Activated T-cell treated with anti-CD3 and anti-CD28 coated beads, Interleukin-2, amount 50 U/mL, for 72 hours (primary cell): Measurements from ENCODE around the gene KATNIP. TPM values are rescaled to one million over a fixed set of nuclear protein-coding genes. Genes with fewer than 3 reads are reported as not detected.

ENCODE experiments used
- ATAC-seq, 2 donors: fragments of 150-1000 bp; cut with Tn5 transposase; replicated peaks in 1 of 2; 2 replicates each; pipeline ENCODE4 v1.10.0; 2021; ENCODE audit warnings: moderate library complexity in 2 of 2, mild to moderate bottlenecking in 1 of 2
- DNase-seq, 2 donors: peaks; one replicate each; pipeline ENCODE4 v3.0.0; 2021 to 2022; ENCODE audit warnings: mixed read lengths in 1 of 2
- H3K27ac Mint-ChIP-seq: one replicate; pipeline ENCODE4 v1.8.0; 2022; ENCODE audit warnings: mild to moderate bottlenecking, moderate library complexity, mixed read lengths
- H3K27me3 Mint-ChIP-seq: one replicate; pipeline ENCODE4 v1.8.0; 2022; ENCODE audit warnings: low read depth, mixed read lengths
- H3K36me3 Mint-ChIP-seq, 2 donors: one replicate each; pipeline ENCODE4 v1.8.0; 2022; ENCODE audit warnings: mixed read lengths in 2 of 2, mild to moderate bottlenecking in 1 of 2; ENCODE audit not compliant: insufficient read depth in 2 of 2
- H3K4me1 Mint-ChIP-seq: one replicate; pipeline ENCODE4 v1.8.0; 2022; ENCODE audit warnings: low read depth, mixed read lengths
- H3K4me3 Mint-ChIP-seq, 2 donors: one replicate each; pipeline ENCODE4 v1.8.0; 2022; ENCODE audit warnings: mild to moderate bottlenecking in 2 of 2, mixed read lengths in 2 of 2, moderate library complexity in 2 of 2
- H3K9me3 Mint-ChIP-seq, 2 donors: one replicate each; pipeline ENCODE4 v1.8.0; 2022; ENCODE audit warnings: mixed read lengths in 2 of 2
- total RNA-seq, 2 donors: library from RNA; stranded (reverse); gene quantifications; one replicate each; pipeline ENCODE4 v1.2.3, GENCODE V29; 2022

Gene KATNIP
- total RNA-seq, 2 donors from 2014 or later: 14.8 to 15.1 TPM

GRCh38 chr16:27598220-27598619, 48.3 kb downstream of the KATNIP start:
- H3K36me3 Mint-ChIP-seq: no peaks in the 10 kb centered on the region
- DNase-seq (no peak), ATAC-seq (no peak)
- no peaks in the 10 kb centered on the region for H3K4me1 Mint-ChIP-seq
- no peak overlapping the region for H3K4me3 Mint-ChIP-seq
- H3K9me3 Mint-ChIP-seq: no peaks in the 10 kb centered on the region
- H3K27me3 Mint-ChIP-seq: no peaks in the 10 kb centered on the region
- H3K27ac Mint-ChIP-seq: no peak overlapping the region

DNA sequence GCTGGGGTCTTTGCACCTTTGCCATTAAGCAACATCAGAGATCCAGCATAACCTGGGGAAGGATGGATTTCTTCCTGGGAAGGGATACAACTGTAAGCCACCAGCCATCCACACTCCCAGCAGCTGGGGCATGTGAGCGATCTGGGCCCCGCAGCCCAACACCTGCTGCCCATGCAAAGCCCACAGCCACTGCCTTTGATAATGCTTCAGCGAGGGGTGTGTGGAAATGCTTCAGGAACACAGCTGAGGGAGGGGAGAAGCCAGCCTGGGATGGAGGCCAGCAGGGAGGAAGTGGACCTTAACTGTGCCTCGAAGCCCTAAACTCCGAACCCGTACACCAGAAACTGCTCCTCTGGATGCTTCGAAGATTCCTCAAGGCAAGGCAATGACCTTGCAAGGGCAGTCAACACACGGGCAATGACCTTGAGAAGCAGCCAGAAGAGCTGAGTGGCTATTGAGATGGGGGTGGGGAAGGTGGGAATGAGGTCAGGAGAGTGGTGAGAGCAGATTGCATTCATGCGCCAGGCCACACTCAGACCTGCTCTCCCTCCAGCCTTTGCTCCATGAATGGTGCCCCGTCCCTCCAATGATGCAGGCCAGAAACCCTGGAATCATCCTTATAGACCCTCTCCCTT, 49.1 kb downstream of the KATNIP start:
- DNase-seq (no peak), ATAC-seq (no peak)
- no peaks in the 10 kb centered on the region for H3K4me1 Mint-ChIP-seq
- H3K36me3 Mint-ChIP-seq: no peaks in the 10 kb centered on the region
- H3K9me3 Mint-ChIP-seq: no peaks in the 10 kb centered on the region
- H3K27me3 Mint-ChIP-seq: no peaks in the 10 kb centered on the region
- H3K27ac Mint-ChIP-seq: no peak overlapping the region
- no peak overlapping the region for H3K4me3 Mint-ChIP-seq

DNA sequence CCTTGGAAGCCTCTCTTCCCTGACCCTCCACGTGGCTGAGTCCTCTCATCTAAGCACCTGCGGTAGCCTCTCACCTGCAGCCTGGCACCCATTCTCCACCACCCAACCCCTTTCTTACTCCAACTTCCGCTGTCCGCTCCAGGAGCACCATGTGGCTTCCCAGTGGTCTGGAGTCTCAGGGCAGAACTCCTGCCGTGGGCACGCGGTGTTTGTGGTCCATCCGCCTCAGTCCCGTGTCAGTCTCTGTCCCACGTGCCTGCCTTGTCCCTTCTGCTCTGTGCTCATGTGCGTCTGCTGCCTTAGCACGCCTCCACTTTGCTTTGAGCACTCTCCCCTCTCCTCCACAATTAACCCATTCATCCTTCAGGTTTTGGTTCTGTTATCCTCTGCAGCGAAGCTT, 49.7 kb downstream of the KATNIP start:
- H3K4me1 Mint-ChIP-seq: no peaks in the 10 kb centered on the region

More for the DNA sequence above, 49.7 kb downstream of the KATNIP start:
- Mint-ChIP-seq H3K9me3 (no peaks in the 10 kb centered on the region), H3K4me3 (no peak overlapping the region), H3K36me3 (no peaks in the 10 kb centered on the region), H3K27me3 (no peaks in the 10 kb centered on the region), H3K27ac (no peak overlapping the region)
- ATAC-seq (no peak), DNase-seq (no peak)

Other genes with a start within 250 kb of the KATNIP start
- 100 to 1,000 TPM; 313 to 348 TPM for gene IL4R, start 236.2 kb upstream of the KATNIP start, total RNA-seq
- gene IL21R, start 148.0 kb upstream of the KATNIP start, total RNA-seq: 100 to 1,000 TPM; 155 to 166 TPM
- 10 to 100 TPM; 49.6 to 61.1 TPM for gene GTF3C1, start 231 bp upstream of the KATNIP start, total RNA-seq